K562 (cell line): ENCODE results near the gene PCBP2. TPM values are rescaled to one million over a fixed set of nuclear protein-coding genes. Genes with fewer than 3 reads are reported as not detected.

Source experiments
- ATAC-seq: fragments of 200-7000 bp; cut with Tn5 transposase; 3 replicates; pipeline ENCODE4 v1.9.1; 2020; ENCODE audit warnings: moderate library complexity
- BruUV-seq: library from RNA; stranded (reverse); fragments of 400-500 nt; replicated peaks from 2 replicates; lab custom pipeline; 2021; lab: Mats Ljungman, UMichigan
- CTCF ChIA-PET: fragments of 300-600 bp; formaldehyde crosslinking; extraction: SDS; loops from one replicate; lab custom pipeline; 2021; ENCODE audit warnings: low intra/inter-chr PET ratio; lab: Yijun Ruan, JAX
- POLR2A ChIA-PET: fragments of 300-600, 350-650 bp; sonication (Branson Sonifier 250); formaldehyde crosslinking; extraction: SDS; loops from one replicate; lab custom pipeline; 2021; ENCODE audit warnings: antibody characterized with exemption, inconsistent platforms; lab: Yijun Ruan, JAX
- DNase-seq, 4 experiments: peaks; one replicate each; pipeline versions ENCODE4 v3.0.0 to v3.0.0-alpha.2; 2011 to 2018; ENCODE audit warnings: low spot score in 3 of 4, mixed read lengths in 3 of 4; ENCODE audit errors: extremely low read depth in 1 of 4
- FAIRE-seq: peaks from 2 replicates; lab custom pipeline; 2011; peaks lifted over from hg19 to GRCh38; lab: Jason Lieb, UNC
- H2AFZ ChIP-seq: 2 replicates; pipeline ENCODE4 v1.6.0; 2011; ENCODE audit warnings: low read depth, low read length, control low read depth, inconsistent platforms
- H3K27ac ChIP-seq: fragments of 200-600 bp; 3 replicates; pipeline ENCODE4 v1.8.0; 2011; ENCODE audit warnings: low read depth, mild to moderate bottlenecking, control low read depth, inconsistent platforms, low read length, moderate library complexity, mixed read lengths; ENCODE audit errors: extremely low read depth
- H3K27me3 ChIP-seq, 2 experiments: fragments of 300-600 bp in 1 of 2; 2 replicates in 1 of 2; 3 replicates in 1 of 2; pipeline versions ENCODE4 v1.6.0 to v1.8.0; 2011; ENCODE audit warnings: inconsistent platforms in 2 of 2, low read length in 2 of 2, mild to moderate bottlenecking in 1 of 2, mixed read lengths in 1 of 2, moderate library complexity in 1 of 2; ENCODE audit not compliant: control insufficient read depth in 2 of 2, insufficient read depth in 2 of 2
- H3K36me3 ChIP-seq: fragments of 300-600 bp; 3 replicates; pipeline ENCODE4 v1.8.0; 2011; ENCODE audit warnings: mild to moderate bottlenecking, low read length, inconsistent platforms; ENCODE audit not compliant: control insufficient read depth, insufficient read depth
- H3K4me1 ChIP-seq, 2 experiments: fragments of 200-600 bp in 1 of 2; replicated peaks in 1 of 2; 2 replicates in 1 of 2; 3 replicates in 1 of 2; pipeline versions ENCODE4 v1.5.1 to v1.8.0; 2011; ENCODE audit warnings: inconsistent platforms in 2 of 2, low read length in 2 of 2, mild to moderate bottlenecking in 1 of 2, mixed read lengths in 1 of 2, moderate library complexity in 1 of 2; ENCODE audit not compliant: control insufficient read depth in 2 of 2, insufficient read depth in 2 of 2
- H3K4me2 ChIP-seq: 2 replicates; pipeline ENCODE4 v1.6.1; 2011; ENCODE audit warnings: low read length, control low read depth, inconsistent platforms, mixed read lengths; ENCODE audit not compliant: insufficient read depth
- H3K4me3 ChIP-seq: fragments of 200-600 bp; sonication (generic), shearing (Covaris generic); 2 replicates; pipeline ENCODE4 v1.5.1; 2016; ENCODE audit warnings: control low read depth, inconsistent platforms
- H3K79me2 ChIP-seq: fragments of 200-600 bp; 3 replicates; pipeline ENCODE4 v1.8.0; 2011; ENCODE audit warnings: low read length, inconsistent platforms; ENCODE audit not compliant: control insufficient read depth, insufficient read depth
- H3K9ac ChIP-seq, 2 experiments: 2 replicates each; pipeline versions ENCODE4 v1.6.0 to v1.6.1; 2011; ENCODE audit warnings: low read depth in 2 of 2, low read length in 2 of 2, control low read depth in 1 of 2, inconsistent platforms in 1 of 2, mild to moderate bottlenecking in 1 of 2, mixed read lengths in 1 of 2; ENCODE audit not compliant: insufficient read depth in 1 of 2
- H3K9me1 ChIP-seq: one replicate; pipeline ENCODE4 v1.6.0; 2011; ENCODE audit warnings: inconsistent platforms, mild to moderate bottlenecking, low read length, moderate library complexity; ENCODE audit not compliant: control insufficient read depth, insufficient read depth
- H3K9me3 ChIP-seq: replicated peaks from 2 replicates; pipeline ENCODE4 v1.5.1; 2011; ENCODE audit warnings: low read depth, low read length, inconsistent platforms; ENCODE audit not compliant: control insufficient read depth, insufficient read depth
- H4K20me1 ChIP-seq: replicated peaks from 2 replicates; pipeline ENCODE4 v1.6.1; 2011; ENCODE audit warnings: low read length, inconsistent platforms, mixed read lengths; ENCODE audit not compliant: control insufficient read depth, insufficient read depth
- CBFA2T3 ChIP-seq: fragments of 450-650 bp; IDR thresholded peaks from 2 replicates; pipeline ENCODE4 v1.6.1; 2017
- DACH1 ChIP-seq: fragments of 450-650 bp; IDR thresholded peaks from 2 replicates; pipeline ENCODE4 v1.6.1; 2018; ENCODE audit not compliant: partially characterized antibody
- NCOA1 ChIP-seq: fragments of 450-650 bp; IDR thresholded peaks from 2 replicates; pipeline ENCODE4 v1.6.1; 2016; ENCODE audit warnings: low read depth
- POLR2AphosphoS5 ChIP-seq: IDR thresholded peaks from 2 replicates; pipeline ENCODE4 v1.6.1; 2011; ENCODE audit warnings: mild to moderate bottlenecking, low read depth, low read length, moderate library complexity; ENCODE audit not compliant: control insufficient read depth, insufficient read depth
- SP1 ChIP-seq: sonication (generic); formaldehyde crosslinking; IDR thresholded peaks from 2 replicates; pipeline ENCODE4 v1.8.1; 2022; ENCODE audit warnings: mild to moderate bottlenecking, missing genetic modification reagents
- TSC22D4 ChIP-seq: fragments of 450-650 bp; IDR thresholded peaks from 2 replicates; pipeline ENCODE4 v1.6.1; 2016; ENCODE audit warnings: missing genetic modification characterization, missing biosample characterization, control low read depth
- ZNF124 ChIP-seq: sonication (generic); formaldehyde crosslinking; IDR thresholded peaks from 2 replicates; pipeline ENCODE4 v1.8.1; 2022; ENCODE audit warnings: missing genetic modification reagents
- ZNF830 ChIP-seq: fragments of 250-450 bp; sonication (Bioruptor Pico); IDR thresholded peaks from 2 replicates; pipeline ENCODE4 v1.5.0; 2021; ENCODE audit warnings: mild to moderate bottlenecking
- WGBS: fragments of 100-300 bp; shearing (Covaris generic); methylation state at CpG from one replicate; pipeline ENCODE4 v1.1.6; 2016; ENCODE audit warnings: low coverage, mixed read lengths; ENCODE audit not compliant: insufficient coverage; ENCODE audit errors: missing lambda C conversion rate; 5-methylcytosine and 5-hydroxymethylcytosine counted together
- in situ Hi-C: fragments of 300-500 bp; cut with MboI; formaldehyde crosslinking; loops from 4 replicates; pipeline ENCODE4 v1.15.0; 2018; ENCODE audit warnings: inconsistent platforms, mixed read lengths
- intact Hi-C: fragments of 100-400 bp; cut with micrococcal nuclease; formaldehyde crosslinking; loops from 2 replicates; pipeline ENCODE4 v1.14.2; 2022
- polyA plus RNA-seq, 8 experiments: library from polyadenylated mRNA; depleted of rRNA in 4 of 8; stranded (reverse) in 5 of 8; unstranded in 3 of 8; fragments of >200 nt; fragmentation: Nextera tagmentation in 2 of 8; fragmentation: Illumina TruSeq in 1 of 8; extraction: Ambion mirVana in 2 of 8; extraction: Trizol in 1 of 8; gene quantifications; 2 replicates each; pipeline versions ENCODE4 v1.2.1 to v1.2.3, GENCODE V29; 2011 to 2014; ENCODE audit warnings: inconsistent platforms in 1 of 8, missing spikeins in 1 of 8
- total RNA-seq, 7 experiments: library from RNA; depleted of rRNA in 6 of 7; stranded (reverse); fragments of >200 nt in 6 of 7; fragmentation: Illumina TruSeq in 2 of 7; extraction: Trizol in 2 of 7; gene quantifications; 2 replicates each; pipeline versions ENCODE4 v1.2.1 to v1.2.3, GENCODE V29; 2011 to 2021; ENCODE audit warnings: low replicate concordance in 1 of 7
- TF ChIP-seq, protein P1 (sequence below): sonication (generic); formaldehyde crosslinking; IDR thresholded peaks from 2 replicates; pipeline ENCODE4 v1.8.0; 2023; ENCODE audit warnings: missing genetic modification reagents, mild to moderate bottlenecking, borderline replicate concordance
- TF ChIP-seq, protein P2 (sequence below): fragments of 450-650 bp; IDR thresholded peaks from 2 replicates; pipeline ENCODE4 v1.6.1; 2016; ENCODE audit warnings: missing biosample characterization, missing genetic modification characterization

Gene PCBP2
- total and polyA plus RNA-seq, 9 of the 15 experiments (the other 6 are each of a cell fraction or from before 2014, with no cell fraction given) = 137 to 831 (median 328) TPM

DNA sequence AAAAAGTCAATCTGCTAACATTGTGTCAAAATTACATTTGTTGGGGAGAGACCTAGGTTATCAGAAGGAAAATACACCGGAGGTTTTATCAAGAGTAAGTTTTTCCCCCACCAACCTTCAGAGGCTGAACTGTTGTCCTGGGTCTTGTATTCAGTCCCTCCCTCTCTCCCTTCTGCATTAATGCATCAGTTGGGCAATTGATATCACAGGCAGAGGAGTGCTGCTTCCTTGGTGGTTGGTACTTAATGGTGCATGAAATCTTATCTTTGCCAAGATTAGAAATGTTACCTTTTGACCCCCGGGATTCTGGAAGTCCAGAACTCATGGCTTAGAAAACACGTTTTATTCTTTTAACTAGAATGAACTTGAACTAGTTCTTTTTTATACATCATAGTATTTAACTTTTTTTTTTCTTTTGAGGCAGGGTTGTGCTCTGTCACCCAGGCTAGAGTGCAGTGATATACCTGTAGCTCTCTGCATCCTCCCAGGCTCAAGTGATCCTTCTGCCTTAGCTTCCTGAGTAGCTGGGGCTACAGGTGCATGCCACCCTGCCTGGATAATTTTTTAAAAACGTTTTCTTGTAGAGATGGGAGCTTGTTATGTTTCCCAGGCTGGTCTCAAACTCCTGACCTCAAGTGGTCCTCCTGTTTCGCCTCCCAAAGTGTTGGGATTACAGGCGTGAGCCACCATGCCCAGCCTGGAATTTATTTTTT, 4.9 kb downstream of the PCBP2 start:
- Histone ChIP-seq H3K27ac (no peak overlapping the region), H3K4me3 (no peak overlapping the region), H3K79me2 (peaks cover 97% of the 10 kb centered on the region), H3K9me1 (peaks cover 4% of the 10 kb centered on the region), H2AFZ (no peak overlapping the region), H4K20me1 (peaks cover 39% of the 10 kb centered on the region), H3K9ac (no peak overlapping the region), H3K4me1 (peaks cover 0 to 17% of the 10 kb centered on the region in 2 experiments; a peak in 3 of 5 replicates), H3K9me3 (no peaks in the 10 kb centered on the region), H3K27me3 (no peaks in the 10 kb centered on the region), H3K36me3 (peaks cover 91% of the 10 kb centered on the region), H3K4me2 (no peak overlapping the region)
- POLR2A ChIA-PET = interaction anchor here (1.2 to 2.9 kb wide), 4 partner anchors 8 to 18 kb away, joined by 5 to 14 read pairs (median 7); no protein-coding TSS in a partner anchor
- ATAC-seq (no peak), FAIRE-seq (no peak), DNase-seq (no peak)
- TF ChIP-seq, protein P1, sequence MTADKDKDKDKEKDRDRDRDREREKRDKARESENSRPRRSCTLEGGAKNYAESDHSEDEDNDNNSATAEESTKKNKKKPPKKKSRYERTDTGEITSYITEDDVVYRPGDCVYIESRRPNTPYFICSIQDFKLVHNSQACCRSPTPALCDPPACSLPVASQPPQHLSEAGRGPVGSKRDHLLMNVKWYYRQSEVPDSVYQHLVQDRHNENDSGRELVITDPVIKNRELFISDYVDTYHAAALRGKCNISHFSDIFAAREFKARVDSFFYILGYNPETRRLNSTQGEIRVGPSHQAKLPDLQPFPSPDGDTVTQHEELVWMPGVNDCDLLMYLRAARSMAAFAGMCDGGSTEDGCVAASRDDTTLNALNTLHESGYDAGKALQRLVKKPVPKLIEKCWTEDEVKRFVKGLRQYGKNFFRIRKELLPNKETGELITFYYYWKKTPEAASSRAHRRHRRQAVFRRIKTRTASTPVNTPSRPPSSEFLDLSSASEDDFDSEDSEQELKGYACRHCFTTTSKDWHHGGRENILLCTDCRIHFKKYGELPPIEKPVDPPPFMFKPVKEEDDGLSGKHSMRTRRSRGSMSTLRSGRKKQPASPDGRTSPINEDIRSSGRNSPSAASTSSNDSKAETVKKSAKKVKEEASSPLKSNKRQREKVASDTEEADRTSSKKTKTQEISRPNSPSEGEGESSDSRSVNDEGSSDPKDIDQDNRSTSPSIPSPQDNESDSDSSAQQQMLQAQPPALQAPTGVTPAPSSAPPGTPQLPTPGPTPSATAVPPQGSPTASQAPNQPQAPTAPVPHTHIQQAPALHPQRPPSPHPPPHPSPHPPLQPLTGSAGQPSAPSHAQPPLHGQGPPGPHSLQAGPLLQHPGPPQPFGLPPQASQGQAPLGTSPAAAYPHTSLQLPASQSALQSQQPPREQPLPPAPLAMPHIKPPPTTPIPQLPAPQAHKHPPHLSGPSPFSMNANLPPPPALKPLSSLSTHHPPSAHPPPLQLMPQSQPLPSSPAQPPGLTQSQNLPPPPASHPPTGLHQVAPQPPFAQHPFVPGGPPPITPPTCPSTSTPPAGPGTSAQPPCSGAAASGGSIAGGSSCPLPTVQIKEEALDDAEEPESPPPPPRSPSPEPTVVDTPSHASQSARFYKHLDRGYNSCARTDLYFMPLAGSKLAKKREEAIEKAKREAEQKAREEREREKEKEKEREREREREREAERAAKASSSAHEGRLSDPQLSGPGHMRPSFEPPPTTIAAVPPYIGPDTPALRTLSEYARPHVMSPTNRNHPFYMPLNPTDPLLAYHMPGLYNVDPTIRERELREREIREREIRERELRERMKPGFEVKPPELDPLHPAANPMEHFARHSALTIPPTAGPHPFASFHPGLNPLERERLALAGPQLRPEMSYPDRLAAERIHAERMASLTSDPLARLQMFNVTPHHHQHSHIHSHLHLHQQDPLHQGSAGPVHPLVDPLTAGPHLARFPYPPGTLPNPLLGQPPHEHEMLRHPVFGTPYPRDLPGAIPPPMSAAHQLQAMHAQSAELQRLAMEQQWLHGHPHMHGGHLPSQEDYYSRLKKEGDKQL = no peak
- TF ChIP-seq ZNF830 (CRISPR knock-in tag) = no peak
- no peak for TF ChIP-seq NCOA1
- TF ChIP-seq DACH1 = no peak
- TF ChIP-seq TSC22D4 = no peak
- peak; percentile 11; the same call in 1 of the 2 replicates for TF ChIP-seq SP1 (CRISPR knock-in tag)
- TF ChIP-seq, protein P2, sequence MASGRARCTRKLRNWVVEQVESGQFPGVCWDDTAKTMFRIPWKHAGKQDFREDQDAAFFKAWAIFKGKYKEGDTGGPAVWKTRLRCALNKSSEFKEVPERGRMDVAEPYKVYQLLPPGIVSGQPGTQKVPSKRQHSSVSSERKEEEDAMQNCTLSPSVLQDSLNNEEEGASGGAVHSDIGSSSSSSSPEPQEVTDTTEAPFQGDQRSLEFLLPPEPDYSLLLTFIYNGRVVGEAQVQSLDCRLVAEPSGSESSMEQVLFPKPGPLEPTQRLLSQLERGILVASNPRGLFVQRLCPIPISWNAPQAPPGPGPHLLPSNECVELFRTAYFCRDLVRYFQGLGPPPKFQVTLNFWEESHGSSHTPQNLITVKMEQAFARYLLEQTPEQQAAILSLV = no peak
- peak; percentile 42 for TF ChIP-seq POLR2AphosphoS5
- no peak for TF ChIP-seq CBFA2T3
- TF ChIP-seq ZNF124 (CRISPR knock-in tag) = no peak
- intact Hi-C loops (no loop called here), in situ Hi-C loops (no loop called here)
- 74% methylated on average over 6 of the region's 6 CpGs for WGBS
- no TSS peak for BruUV-seq
- CTCF ChIA-PET = no interaction called here
